ENCODE results near the gene ASIC3.
A peak's percentile ranks its signal among the peaks of the same experiment; 100 is the strongest.

The ASIC3 gene

DNA sequence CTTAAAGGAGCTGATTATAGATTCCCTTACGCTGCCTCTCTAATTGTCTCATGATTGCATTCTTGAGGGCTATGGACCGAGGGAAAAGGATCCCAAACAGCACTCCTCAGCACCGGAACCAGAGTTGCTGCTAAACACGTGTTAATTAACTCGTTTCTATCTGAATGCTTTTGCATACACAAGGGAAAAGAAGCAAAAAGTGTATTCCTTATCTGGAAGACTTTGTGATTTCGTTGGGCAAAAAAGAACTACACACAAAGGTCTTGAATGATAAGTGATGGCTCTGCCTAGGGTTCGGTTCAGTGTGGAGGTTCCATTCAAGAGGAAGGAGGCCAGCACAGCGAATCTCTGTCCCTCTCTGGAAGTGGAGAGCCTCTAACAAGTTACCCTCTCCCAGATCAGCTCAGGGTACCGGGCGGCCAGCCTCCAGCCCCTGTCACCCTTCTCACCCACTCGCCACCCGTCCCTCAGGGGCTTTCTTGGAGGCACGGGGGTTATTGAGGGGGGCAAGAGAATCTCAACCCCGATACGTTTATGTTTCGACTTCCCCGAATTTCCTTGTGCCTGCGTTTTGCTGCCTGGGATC, 10.5 kb downstream of the ASIC3 start:
- DNase-seq: no peak

DNA sequence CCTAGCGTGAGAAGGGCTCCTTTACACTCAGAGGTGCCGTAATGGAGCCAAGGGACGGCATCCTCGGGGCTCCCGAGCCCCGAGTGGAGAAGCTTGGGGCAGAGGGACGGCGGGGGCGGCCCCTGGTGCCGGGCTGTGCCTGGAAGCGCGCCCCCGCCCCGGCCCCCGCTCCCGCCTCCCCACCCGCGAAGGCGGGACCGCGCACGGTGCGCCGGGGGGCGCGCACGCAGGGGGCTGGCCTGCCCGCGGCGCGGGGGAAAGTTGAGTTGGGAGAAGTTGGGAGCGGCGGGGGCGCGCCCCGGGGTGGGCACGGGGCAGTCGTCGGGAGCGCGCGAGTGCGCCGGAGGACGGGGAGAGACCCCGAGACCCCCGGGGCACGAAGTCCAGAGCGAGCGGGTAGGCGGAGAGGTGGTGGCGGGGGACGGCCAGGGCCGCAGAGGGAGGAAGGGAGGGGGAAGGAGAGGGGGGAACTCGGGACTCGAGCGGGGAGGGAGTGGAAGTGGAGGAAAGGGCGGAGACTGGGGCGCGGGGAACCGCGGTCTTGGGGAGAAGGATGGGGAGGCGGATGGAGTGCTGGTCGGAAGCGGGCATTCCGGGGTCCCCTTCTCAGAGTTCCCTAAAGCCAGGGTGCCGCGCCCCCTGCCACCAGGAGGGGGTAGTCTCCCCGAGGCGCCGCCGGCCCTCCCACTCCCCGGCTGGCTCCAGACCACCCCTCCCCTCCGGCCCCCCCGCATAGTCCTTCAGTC, 11.2 kb downstream of the ASIC3 start, which contains the start of gene SLC4A2:
SLC4A2 (plus strand) TSS at position 223 of the 746 bp plus-strand sequence. CDS start 2,399 bp downstream, outside the sequence.
- DNase-seq: peak; percentile 54

DNA sequence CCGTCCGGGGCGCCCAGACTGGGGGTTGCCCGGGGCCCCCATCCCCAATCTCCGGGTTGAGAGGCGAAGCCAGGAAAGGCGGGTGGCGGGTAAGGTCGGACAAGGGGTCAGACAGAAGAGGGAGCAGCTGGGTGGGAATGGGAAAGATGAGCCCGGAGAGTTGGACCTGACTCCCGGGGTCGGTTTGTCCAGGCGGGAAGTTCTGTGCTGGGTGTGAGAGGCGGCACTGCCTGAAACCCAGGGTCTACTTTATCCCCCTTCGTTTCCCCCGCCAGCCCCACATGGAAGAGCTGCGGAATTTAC, 11.7 kb downstream of the ASIC3 start:
- no peak for DNase-seq

DNA sequence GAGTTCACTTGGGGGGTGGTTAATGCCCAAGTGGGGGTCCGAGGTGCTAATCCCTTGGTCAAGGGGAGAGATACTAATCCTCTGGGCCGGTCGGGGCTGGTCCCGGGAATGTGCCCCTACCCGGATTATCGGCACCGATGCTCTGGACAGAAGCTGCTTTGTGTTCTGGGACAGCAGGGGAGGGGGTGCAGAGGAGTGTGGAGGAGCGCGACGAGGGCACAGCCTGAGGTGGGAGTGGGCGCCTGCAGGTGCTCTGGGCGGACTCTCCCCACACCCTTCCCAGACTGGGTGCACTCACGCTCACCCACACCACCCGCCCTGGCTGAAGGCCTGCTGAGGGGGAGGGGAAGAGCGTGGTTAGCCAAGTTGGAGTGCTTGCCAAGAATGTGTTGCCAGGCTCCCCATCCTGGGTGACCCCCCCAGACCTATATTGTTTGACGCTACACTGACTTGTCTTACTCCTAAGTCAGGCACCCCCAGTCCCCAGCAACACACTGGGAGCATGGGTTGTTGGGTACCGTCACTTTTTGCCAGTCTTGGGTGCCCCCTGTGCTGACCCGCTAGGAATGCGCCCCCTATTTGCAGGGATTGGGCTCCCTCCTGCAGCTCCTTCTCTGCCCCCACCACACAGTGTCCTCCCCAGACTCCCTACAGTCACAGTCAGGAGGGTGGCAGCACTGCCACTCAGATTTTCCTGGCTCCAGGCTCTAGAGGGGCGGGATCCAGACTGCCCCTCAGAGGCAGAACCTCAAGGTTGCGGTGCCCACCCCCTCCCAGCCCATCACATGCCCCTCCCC, 12.3 kb downstream of the ASIC3 start:
- no peak for DNase-seq

- DNase-seq: no peak
Observed at GRCh38 chr7:151061213-151062110, 13.1 kb downstream of the ASIC3 start.

GRCh38 chr7:151062111-151062398, 13.7 kb downstream of the ASIC3 start:
- no peak for DNase-seq

DNA sequence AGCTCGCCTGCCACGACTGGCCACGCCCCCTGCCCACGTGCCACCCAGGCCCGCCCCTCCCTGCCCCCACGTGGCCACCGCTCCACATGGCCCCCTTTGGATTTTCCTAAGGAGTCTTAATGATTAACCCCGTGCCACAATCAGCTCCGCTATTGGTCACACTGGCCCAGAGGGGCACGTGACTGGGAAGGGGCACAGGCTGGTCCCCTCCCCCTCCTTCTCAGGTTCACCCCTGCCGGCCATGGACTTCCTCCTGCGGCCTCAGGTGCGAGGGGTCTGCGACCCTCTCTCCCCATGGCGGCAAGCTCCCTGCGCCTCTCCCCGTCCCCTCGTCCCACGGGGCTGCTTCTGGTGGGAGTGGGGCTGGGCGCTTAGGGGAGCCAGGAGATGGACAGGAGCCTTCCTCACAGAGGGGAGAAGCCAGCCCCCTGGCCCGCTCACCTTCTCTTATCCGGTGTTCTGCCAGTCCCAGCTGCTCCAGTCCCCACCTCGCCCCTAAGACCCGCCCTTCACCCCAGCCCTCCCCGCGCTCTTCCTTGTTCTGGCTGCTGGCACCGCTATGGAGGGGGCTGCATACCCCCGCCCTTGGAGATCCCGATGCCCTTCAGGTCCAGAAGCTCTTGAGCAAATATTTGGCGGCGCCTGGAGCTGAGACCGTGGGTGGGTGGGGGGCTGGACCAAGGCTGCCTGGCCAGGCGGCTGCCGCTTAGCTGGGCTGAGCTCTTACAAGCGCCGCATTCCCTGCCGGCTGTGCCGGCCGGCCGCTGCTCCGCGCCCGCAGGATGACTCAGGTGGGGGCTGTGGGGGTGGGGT, 14.3 kb downstream of the ASIC3 start:
- DNase-seq: no peak

GRCh38 chr7:151063212-151063561, 14.9 kb downstream of the ASIC3 start:
- no peak for DNase-seq

- DNase-seq: no peak
Observed at GRCh38 chr7:151064454-151064853, 16.1 kb downstream of the ASIC3 start.

DNA sequence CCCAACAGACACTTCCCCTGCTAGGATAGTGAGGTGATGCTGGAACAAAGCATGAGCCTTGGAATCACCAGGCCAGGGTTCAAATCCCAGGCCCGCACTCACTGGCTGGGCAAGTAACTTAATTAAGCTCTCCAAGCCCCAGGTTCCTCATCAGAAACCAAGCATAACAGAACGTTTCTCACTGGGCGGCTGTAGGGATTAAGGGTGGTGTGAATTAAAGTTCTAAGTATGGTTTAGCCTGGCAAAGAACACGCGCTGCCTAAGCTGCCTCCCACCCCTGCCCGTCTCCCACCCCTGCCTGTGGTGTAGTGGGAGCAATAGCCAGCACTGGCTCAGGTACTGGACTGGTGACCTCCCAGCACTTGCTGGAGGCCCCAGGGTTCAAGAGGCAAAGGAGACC, 16.7 kb downstream of the ASIC3 start:
- no peak for DNase-seq

DNA sequence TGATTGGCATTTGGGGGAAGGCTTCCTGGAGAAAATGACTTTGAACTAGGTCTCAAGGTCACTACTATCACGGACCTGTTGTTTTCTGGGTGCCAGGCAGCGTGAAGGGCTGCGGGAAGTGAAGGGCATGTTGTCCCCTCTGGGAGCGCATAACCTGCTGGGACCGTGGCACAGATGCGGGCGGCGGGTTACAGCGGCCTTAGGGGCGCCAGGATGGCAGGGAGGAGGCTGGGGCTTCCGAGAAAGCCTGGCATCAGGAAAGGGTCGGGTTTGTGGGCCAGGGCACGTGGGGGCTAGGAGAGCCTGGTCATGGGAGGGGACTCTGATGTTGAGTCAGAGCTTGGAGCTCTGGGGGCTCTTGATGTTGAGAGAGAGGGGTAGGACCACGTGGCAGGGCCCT, 17.2 kb downstream of the ASIC3 start:
- DNase-seq: no peak

GRCh38 chr7:151066273-151066974, 18.1 kb downstream of the ASIC3 start:
- DNase-seq: no peak

GRCh38 chr7:151068069-151068773, 19.9 kb downstream of the ASIC3 start:
- DNase-seq: no peak

- no peak for DNase-seq
Observed at GRCh38 chr7:151069841-151070573, 21.7 kb downstream of the ASIC3 start.

DNA sequence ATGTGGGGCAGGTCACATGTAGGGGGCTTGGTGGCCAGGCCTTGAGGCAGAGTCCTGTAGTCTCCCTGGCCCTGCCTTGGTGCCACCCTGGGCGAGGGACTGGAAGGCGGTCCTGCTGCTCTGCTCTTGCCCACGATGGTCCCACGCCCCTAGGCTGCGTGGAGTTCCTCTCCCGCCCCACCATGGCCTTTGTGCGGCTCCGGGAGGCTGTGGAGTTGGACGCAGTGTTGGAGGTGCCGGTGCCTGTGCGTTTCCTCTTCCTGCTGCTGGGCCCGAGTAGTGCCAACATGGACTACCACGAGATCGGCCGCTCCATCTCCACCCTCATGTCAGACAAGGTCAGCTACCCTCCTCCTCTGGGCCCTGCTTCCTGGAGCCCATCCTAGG, 22.2 kb downstream of the ASIC3 start:
- no peak for DNase-seq

GRCh38 chr7:151071032-151071866, 22.9 kb downstream of the ASIC3 start:
- DNase-seq: no peak

- no peak for DNase-seq
Observed at GRCh38 chr7:151073990-151074389, 25.7 kb downstream of the ASIC3 start.

- DNase-seq: no peak
Observed at GRCh38 chr7:151074817-151075661, 26.7 kb downstream of the ASIC3 start.

DNA sequence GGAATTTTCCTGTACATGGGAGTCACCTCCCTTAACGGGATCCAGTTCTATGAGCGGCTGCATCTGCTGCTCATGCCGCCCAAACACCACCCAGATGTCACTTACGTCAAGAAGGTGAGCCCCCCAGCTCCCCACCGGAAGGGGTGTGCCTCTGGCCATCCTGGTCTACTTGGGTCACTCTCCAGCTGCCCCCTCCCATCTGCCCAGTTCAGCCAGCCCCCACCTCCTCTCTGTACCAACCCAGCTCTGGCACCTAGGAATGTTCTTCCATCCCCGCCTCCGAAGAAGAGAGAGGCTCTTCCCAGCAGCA, 27.3 kb downstream of the ASIC3 start:
- DNase-seq: no peak
